HG03025 (cell line): ENCODE measurements around the gene PSME3IP1.
"Not testable (repeated sequence)": the region's sequence is repeated elsewhere in the genome, so short reads cannot be mapped to it uniquely, and the experiment has no call there.

ENCODE experiments used
- ATAC-seq: cut with Tn5 transposase; IDR thresholded peaks from one replicate; pipeline ENCODE4 v1.9.1; 2021; ENCODE audit warnings: mild to moderate bottlenecking, moderate library complexity; ENCODE audit not compliant: unreplicated experiment, low FRiP score

Gene PSME3IP1

DNA sequence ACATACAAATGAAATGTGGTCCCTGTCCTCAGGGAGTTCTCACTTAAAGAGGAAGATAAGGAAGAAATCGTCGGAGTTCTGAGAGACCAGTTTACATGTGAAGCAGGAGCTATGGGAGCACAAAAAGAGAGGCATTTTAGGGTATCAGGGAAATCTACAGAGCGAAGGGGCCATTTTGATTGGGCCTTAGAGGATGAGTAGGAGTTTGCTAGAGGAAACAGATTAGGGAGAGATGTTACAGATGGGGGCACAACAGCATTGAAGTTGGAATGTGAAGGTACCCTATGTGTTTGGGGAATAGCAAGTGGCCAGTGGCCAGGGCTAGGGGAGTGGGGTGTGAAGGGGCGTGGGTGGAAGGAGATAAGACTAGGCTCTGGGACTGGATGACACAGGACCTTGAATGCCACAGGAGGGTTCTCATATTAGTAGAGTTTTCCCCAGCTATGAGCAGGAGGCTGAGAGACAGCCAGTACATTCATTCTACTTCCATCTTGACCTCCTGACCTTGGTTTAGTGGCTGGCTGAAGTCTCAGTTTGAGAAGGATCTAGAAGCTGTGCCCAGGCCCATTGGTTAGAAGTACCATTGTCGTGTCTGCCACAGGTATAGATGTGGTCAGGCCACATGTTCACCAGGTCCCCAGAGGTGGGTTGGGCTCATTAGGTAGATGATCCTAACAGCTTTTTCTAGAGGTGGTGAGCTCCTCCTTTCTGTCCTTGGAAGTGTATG is 58.6 kb downstream of the PSME3IP1 start:
- ATAC-seq: no peak

GRCh38 chr16:57126411-57126810 is 59.4 kb downstream of the PSME3IP1 start:
- ATAC-seq: no peak

DNA sequence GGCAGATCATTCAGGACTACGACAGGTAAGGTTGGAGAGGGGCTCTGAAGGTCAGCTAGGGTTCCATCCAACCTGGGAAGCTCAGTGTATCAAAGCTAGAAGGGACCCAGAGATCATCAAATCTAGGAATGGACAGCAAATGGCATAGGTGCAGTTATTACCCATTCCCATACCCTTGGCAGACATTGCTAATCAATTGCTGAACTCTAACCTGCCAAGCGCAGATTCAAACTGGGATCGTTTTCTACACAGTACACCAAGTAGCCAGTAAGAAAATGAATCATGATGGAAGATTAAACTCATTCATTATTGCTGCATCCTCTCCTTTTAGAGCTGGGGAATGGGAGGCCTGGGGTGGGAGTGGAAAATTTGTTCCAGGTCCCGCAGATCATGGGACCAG is 59.9 kb downstream of the PSME3IP1 start:
- no peak for ATAC-seq

GRCh38 chr16:57125376-57125775 is 60.5 kb downstream of the PSME3IP1 start:
- ATAC-seq: no peak

GRCh38 chr16:57123974-57124674 is 61.7 kb downstream of the PSME3IP1 start:
- ATAC-seq: no peak

DNA sequence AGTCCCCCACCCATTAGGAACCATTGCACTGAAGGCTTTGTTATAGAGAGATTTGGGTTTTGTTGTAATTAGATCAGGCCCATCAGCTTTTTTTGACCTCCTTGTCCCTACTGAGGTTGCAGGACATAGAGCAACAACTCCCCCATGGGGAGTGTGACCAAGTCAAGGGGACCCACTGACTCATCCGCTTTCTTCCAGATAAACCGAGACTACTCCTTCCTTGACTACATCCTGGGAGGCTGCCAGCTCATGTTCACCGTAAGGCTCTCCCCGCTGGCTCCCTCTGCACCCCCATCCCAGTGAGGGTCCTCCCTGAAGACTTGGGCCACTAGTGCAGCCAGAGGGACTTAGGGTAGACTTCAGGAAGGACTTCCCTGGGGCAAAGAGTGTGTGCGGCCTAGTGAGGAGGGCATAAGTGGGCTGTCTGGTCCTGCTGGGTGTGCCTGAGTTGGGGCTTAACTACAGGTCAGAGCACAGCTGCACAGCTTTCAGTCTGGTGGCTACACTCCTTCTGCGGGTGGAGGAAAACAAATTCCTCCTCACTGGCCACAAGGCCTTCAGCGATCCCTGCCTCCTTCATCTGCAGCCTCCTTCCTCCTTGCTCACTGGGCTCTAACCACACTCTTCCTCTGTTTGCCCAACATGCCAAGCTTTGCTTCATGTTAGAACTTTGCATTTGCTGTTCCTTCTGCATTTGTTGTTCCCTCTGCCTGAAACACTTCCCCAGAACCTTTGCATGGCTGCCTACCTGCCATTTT is 62.4 kb downstream of the PSME3IP1 start:
- ATAC-seq: no peak

DNA sequence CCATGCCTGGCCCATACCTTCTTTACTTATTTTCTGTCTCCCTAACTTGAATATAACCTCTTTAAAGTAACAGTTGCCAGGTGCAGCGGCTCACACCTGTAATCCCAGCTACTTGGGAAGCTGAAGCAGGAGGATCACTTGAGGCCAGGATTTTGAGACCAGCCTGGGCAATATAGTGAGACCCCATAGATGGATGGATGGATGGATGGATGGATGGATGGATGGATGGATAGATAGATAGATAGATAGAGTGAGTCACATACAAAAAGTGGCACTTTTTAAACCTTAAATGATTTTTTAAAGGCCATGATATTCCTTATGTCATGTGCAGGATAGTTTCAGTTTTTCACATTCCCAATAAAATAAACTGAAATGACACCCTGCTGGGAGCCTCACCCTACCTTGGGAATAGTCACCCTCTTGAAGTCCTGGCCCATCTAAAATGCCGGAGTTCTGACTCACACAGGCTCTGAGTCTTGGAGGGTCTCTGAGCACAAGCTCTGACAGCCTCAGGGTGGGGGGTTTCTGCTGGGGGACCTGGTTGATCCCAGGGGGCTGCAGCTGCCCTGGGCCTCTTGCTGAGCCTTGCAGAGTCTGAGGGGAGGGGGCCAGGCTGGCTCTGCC is 67.3 kb downstream of the PSME3IP1 start:
- no peak for ATAC-seq

DNA sequence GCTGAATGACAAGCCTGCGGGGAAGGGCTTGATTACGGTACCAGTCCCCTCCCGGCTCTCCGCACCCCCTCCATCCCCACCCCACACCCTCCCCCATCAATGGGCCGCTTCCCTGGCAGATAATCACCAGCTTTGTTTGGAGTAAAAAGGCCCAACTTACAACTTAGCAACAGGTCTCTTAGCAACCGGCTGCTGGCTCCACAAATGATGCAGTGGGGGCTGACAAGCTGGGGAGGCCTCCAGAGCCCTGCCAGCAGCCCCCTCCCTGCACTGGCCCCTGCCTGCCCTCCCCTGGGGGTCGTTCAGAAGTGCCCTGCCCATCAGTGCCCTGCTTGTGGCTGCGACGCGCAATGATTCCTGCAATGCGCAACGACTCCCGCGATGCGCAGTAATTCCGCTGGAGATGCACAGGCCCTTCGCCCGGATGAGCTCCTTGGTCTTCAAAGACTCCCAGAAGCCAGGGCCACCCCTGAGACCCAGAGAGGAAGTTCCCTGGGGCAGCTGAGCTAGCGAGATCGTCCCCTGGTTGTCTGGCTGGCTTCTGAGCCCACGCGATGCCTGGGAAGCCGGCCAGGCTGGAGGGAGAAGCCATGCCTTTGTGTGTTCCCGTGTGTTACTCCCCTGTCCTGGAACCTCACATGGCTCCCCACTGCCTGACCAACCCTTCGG is 70.2 kb downstream of the PSME3IP1 start:
- no peak for ATAC-seq

GRCh38 chr16:57115168-57115513 is 70.7 kb downstream of the PSME3IP1 start:
- ATAC-seq: no peak

DNA sequence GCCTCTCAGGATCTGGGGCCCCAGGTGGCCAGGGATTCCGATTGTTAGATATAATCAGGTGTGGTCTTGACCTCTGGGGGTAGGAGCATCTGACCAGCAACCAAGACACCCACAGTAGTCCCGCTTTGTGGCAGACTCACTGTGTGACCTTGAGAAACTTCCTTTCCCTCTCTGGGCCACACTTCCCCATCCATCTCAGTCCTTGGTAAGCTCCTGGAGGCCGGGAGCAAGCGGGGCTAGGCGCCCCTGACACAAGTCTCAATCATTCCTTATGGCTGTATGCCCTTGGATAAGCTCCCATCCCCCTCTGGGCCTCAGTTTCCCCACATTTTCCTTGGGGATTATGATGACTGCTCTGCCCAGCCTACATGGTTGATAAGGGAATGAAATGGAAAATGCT is 72.2 kb downstream of the PSME3IP1 start:
- ATAC-seq: no peak

DNA sequence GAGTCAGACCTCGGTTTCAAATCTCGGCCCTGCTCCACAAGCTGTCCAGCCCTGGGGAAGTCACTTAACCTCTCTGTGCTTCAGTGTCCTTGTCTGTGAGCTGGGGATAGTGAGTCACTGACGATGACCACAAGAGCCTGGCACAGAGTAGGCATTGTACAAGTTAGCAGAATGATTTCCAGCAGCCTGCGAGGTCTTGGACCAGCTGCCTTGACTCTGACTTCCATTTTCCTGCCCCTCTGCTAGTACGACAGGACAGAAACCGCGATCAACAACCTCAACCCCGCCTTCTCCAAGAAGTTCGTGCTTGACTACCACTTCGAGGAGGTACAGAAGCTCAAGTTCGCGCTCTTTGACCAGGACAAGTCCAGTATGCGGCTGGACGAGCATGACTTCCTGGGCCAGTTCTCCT is 72.8 kb downstream of the PSME3IP1 start:
- no peak for ATAC-seq

DNA sequence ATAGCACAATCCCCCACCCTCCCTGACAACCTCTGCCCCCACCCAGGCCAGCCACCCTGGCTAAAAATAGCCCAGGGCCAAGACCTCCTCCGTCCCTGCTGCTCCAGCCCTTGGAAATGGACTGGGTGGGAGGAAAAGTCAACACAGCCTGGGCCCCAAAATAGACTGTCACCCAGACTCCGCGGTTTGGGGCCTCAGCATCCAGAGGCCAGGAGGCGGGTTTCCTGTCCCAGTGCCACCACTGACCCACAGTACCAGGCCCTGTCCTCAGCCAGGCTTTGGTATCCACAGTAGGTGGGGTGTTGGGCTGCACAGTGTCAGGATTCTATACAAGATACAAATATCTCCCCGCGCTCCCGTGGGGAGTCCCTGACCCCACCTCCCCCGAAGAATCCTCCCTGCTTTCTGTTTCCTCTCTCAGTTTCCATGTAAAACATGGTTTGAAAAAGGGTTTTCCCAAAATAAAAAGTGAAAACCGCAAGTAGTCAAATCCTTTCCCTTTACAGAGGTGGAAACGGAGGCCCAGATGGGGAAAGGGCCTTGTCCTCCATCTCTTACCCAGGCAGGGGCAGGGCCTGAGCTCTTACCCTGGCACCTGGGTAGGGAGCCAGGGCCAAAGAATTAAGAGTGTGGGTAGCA is 73.3 kb downstream of the PSME3IP1 start:
- no peak for ATAC-seq

DNA sequence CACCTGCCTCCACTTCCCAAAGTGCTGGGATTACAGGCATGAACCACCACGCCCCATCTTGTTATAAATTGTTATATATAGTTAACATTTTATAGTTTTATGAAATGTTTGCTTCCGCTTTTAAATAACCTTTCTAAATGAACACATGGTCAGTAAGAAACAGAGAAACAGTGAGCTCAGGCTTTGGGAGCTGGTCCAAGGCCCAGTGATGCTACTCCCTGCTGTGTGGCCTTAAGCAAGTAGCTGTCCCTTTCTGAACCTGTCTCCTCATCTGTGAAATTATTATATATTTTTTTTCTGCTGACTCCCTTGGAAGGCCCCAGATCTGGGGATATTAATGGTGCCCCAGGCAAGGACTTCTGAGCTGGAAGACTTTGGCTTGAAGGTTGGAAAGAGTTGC is 74.4 kb downstream of the PSME3IP1 start:
- no peak for ATAC-seq

- ATAC-seq: no peak
Observed at GRCh38 chr16:57110937-57111336, 74.9 kb downstream of the PSME3IP1 start.

DNA sequence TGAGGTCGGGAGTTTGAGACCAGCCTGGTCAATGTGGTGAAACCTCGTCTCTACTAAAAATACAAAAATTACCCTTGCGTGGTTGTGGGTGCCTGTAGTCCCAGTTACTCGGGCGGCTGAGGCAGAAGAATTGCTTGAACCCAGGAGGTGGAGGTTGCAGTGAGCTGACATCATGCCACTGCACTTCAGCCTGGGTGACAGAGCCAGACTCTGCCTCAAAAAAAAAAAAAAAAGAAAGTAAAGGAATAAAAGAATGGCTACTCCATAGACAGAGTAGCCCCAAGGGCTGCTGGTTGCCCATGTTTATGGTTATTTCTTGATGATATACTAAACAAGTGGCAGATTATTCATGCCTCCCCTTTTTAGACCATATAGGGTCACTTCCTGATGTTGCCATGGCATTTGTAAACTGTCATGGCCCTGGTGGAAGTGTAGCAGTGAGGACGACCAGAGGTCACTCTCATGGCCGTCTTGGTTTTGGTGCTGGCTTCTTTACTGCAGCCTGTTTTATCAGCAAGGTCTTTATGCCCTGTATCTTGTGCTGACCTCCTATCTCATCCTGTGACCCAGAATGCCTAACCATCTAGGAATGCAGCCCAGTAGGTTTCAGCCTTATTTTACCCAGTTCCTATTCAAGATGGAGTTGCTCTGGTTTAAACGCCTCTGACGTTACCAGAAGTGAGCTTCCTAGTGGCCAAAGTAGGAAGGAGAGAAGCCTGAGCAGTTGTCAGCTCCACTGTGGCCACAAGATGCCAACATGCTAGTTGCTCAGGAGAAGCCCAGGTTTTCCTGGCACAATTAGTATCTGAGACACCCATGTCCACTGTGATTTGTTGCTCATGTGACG is 76.4 kb downstream of the PSME3IP1 start:
- ATAC-seq: not testable (repeated sequence)

DNA sequence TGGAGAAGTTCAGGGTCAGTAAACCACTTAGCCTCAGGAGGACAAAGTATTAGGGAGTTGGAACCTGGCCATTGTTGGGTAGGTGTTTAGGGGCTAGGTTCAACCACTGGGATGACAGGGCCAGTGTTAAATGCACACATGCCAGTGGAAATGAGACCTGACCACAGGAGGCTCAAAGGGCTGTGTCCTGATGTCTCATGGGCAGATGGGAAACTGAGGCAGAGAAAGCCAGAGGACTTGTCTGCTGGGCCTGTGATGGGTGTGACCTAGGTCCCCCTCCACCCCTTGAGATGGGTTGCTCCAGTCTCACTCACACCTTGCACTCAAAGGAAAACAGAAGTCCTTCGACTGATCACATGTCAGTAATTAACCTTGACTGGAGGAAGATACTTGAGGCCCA is 77.4 kb downstream of the PSME3IP1 start:
- no peak for ATAC-seq

- no peak for ATAC-seq
Observed at GRCh38 chr16:57107321-57107922, 78.4 kb downstream of the PSME3IP1 start.

GRCh38 chr16:57106767-57107166 is 79.1 kb downstream of the PSME3IP1 start:
- ATAC-seq: no peak

DNA sequence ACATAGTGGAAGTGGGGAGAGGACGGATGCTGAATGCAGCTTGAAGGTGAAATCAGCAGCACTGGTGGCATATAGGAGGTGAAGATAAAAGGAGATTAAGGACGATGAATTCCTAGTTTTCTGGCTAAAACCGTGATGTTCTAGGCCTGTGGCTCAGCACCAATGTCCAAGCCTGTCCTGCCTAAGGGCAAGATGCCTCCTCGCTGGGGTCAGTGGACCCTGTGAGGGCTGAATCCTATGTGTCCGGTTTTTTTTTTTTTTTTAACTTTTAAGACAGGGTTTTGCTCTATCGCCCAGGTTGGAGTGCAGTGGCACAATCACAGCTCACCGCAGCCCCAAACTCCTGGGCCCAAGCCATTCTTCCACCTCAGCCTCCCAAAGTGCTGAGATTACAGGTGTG is 80.7 kb downstream of the PSME3IP1 start:
- no peak for ATAC-seq
